NOMO-1 (cell line): ENCODE data around the gene ANO1.

Source experiments
- DNase-seq, 2 experiments: peaks; one replicate each; lab custom pipeline; 2025; ENCODE audit not compliant: unreplicated experiment in 2 of 2; lab: John Stamatoyannopoulos, UW

Gene ANO1

GRCh38 chr11:70111269-70112016 lies 33.3 kb downstream of the ANO1 start:
- peak; percentile 33 to 50 for DNase-seq

GRCh38 chr11:70112017-70112434 lies 33.9 kb downstream of the ANO1 start:
- no peak for DNase-seq

GRCh38 chr11:70113801-70114200 lies 35.7 kb downstream of the ANO1 start:
- DNase-seq = no peak

- no peak for DNase-seq
Measured at GRCh38 chr11:70115778-70116177, 37.7 kb downstream of the ANO1 start.

- no peak for DNase-seq
Measured at GRCh38 chr11:70116386-70117065, 38.4 kb downstream of the ANO1 start.

DNA sequence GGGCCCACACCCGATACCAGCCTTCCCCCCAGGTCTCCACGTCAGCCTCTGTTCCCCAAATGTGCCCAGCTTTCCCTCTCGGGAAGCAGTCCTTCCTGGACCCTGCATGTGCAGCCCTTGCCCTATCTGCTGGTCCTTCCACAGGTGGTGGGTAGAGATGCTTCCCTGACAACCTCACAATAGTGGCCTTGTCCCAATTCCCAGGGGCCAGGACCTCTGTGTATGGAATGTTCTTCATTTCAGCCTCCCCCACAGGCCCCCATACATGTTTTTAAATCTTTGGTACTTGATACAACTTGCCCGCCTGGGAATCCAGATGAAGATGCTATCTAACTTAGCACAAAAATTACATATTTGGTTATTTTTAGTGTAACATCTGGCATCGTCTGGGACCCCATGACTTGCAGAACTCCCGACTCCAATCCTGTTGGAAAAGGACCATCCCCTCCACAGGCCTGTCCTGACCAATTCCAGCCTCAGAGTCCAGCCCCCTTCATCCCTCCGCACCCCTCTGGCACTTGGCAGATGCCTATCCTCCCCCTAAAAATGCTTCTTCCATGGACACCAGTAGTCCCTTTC lies 39.5 kb downstream of the ANO1 start:
- no peak for DNase-seq

- no peak for DNase-seq
Measured at GRCh38 chr11:70118642-70119041, 40.5 kb downstream of the ANO1 start.

- no peak for DNase-seq
Measured at GRCh38 chr11:70119502-70119901, 41.4 kb downstream of the ANO1 start.

GRCh38 chr11:70120674-70121073 lies 42.6 kb downstream of the ANO1 start:
- no peak for DNase-seq

DNA sequence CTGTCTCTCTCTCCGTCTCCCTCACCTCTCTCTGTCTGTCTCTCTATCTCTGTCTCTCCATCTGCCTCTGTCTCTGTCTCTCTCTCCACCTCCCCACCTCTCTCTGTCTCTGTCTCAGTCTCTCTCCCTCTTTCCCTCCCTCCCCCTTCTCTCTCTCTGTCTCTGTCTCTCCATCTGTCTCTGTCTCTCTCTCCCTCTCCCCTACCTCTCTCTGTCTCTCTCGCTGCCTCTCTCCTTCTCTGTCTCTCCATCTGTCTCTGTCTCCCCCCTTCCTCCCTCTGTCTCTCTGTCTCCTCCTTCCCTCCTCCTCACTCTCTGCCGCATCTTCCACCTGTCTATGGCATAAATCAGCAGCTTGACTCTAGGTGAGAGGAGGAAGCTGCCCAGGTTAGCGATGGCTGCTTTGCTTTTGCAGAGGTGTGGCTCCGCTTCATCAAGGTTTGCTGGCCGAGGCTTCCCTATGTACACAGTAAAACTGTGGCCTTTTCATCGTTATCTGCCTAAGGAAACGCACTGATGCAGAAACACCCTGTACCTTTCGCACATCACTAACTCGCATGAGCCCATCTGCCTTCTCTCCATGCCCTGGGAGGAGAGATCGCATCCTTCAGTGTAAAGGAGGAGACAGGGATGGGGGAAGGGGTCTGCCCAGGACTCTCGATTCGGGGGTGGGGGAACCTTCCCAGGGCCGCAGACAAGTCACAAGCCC lies 44.5 kb downstream of the ANO1 start:
- no peak for DNase-seq

GRCh38 chr11:70123711-70124110 lies 45.6 kb downstream of the ANO1 start:
- DNase-seq = no peak

- DNase-seq = no peak
Measured at GRCh38 chr11:70124321-70125000, 46.3 kb downstream of the ANO1 start.

GRCh38 chr11:70126494-70126893 lies 48.4 kb downstream of the ANO1 start:
- no peak for DNase-seq

DNA sequence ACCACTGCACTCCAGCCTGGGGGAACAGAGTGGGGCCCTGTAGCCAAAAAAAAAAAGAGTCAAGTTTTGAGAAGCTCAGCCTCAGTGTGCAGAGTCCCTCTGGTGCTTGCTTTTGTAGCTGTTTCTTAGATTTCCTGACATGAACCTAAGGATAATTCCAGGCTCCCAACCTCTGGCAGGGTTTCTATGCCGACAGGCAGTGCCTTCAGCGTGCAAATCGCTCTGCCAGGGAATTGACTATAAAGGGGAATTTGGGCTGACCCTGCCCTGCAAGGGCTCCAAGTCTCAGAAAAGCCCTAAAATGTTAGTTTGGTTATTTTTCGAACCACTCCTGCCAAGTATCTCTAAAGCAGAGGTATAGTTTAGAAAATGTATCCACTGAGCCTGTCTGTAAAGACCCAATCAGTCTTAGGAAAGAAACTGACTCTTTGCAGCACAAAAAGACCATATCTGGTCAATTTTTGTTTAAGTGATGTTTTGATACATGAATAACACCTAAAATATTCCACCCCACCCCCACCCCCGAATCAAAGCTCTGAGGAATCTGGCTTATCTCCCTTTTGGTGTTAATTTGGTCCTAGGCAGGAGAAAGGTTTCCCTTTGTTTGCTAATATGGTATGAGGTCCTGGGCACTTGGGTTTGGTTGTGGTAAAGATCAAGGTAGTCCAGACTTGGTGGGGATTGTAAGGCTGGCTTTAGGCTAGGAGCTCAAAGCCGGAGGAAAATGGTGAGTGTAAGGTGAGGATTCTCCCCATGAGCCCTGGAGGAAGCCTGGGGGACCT lies 49.7 kb downstream of the ANO1 start:
- no peak for DNase-seq

- DNase-seq = no peak
Measured at GRCh38 chr11:70128435-70128906, 50.4 kb downstream of the ANO1 start.

DNA sequence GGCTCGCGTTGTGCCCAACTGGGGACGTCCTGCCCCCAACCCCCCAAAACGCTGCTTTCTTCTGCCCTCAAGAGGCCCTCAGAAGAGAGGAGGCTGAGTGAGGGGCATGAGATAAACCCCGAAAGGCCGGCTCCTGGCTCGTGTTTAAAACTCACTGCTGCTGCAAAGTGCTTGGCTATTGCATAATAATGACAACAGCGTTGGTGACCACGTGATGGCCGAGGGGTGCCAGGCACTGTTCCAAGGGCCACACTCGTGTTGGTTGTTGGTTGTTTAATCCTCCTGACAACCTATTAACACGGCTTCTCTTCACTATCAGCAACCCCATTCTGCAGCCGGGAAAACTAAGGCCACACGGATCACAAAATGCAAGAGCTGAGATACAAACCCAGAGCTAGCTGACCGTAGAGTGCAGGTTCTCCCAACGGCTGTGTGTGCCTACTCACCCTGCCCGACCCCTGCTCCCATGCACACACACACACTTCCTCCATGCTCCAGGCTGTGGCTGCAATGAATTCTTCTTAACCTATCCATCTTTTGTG lies 51.0 kb downstream of the ANO1 start:
- no peak for DNase-seq

DNA sequence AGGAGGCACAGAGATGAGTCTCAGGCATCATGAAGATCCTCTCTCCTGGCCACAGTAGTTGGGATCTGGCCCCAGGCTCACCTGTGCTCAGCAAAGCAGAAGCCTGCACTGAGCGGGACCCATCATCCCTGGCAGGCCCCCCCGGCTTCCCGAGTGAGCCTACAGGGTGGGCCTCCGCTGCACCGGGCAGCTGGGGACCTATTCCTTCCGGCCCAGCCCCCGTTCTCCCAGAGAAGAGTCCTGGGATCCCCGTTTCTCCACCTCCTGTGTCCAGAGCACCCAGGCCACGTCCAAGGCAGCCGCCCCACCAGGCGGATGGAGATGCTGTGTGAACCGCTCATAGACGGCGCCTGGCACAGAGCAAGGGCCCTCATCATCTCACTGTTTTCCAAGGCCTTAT lies 52.5 kb downstream of the ANO1 start:
- no peak for DNase-seq

GRCh38 chr11:70131606-70132190 lies 53.6 kb downstream of the ANO1 start:
- no peak for DNase-seq

DNA sequence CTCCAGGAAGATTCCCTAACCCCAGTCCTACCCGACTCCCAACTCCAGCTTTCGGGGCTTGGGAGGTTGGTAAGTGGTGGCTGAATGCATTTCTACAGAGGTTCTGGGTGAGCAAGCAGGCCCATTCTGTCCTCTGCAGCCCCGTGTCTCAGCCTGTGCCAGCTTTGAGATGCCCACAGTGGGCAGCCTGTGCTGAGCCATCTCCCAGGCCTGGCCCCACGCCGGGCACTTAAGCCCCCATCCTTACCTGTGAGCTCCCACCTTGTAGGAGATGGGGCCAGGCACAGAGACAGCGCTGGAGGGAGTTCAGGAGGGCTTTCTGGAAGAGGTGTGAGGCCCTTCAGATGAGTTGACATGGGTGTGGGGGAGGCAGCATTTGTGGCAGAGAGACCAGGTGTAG lies 54.5 kb downstream of the ANO1 start:
- DNase-seq = no peak
